Left ventricle myocardium inferior (tissue), 1 donor: Measurements from ENCODE around the gene DOHH. TPM values are rescaled to one million over a fixed set of nuclear protein-coding genes. Genes with fewer than 3 reads are reported as not detected.

Experiments used
- DNase-seq: peaks from one replicate; pipeline ENCODE4 v3.0.0-alpha.2; 2020
- H3K27ac ChIP-seq: fragments of 200-600 bp; replicated peaks from 2 replicates; pipeline ENCODE4 v1.8.0; 2021
- H3K27me3 ChIP-seq: fragments of 200-600 bp; 2 replicates; pipeline ENCODE4 v1.8.0; 2021; ENCODE audit warnings: low read depth
- H3K36me3 ChIP-seq: fragments of 200-600 bp; 2 replicates; pipeline ENCODE4 v1.8.0; 2021
- H3K4me1 ChIP-seq: fragments of 200-600 bp; 2 replicates; pipeline ENCODE4 v1.8.0; 2021
- H3K4me3 ChIP-seq: fragments of 200-600 bp; 2 replicates; pipeline ENCODE4 v1.8.0; 2021; ENCODE audit warnings: mild to moderate bottlenecking, moderate library complexity
- H3K9me3 ChIP-seq: fragments of 200-600 bp; replicated peaks from 2 replicates; pipeline ENCODE4 v1.8.0; 2021
- CTCF ChIP-seq: fragments of 200-600 bp; IDR thresholded peaks from 2 replicates; pipeline ENCODE4 v1.8.0; 2021; ENCODE audit warnings: antibody characterized with exemption, mild to moderate bottlenecking, borderline replicate concordance
- intact Hi-C: fragments of 100-400 bp; cut with micrococcal nuclease; formaldehyde crosslinking; loops from one replicate; pipeline ENCODE4 v1.11.0; 2022
- total RNA-seq: library from RNA; stranded (reverse); fragmentation: NEBNext Ultra II Directional; extraction: Animal tissue kit (Norgen Biotek cat#: 25700); gene quantifications from one replicate; pipeline ENCODE4 v1.2.1, GENCODE V29; 2021
- donor health status: DM: no; HTN: yes; CAD: no; lungs with severe emphysema.

The DOHH gene
- total RNA-seq, 1 donor from 2014 or later = 11.1 TPM

GRCh38 chr19:3520166-3521103 lies 20.0 kb upstream of the DOHH start:
- DNase-seq = no peak
- Histone ChIP-seq H3K4me3 (no peak overlapping the region), H3K4me1 (peaks cover 27% of the 10 kb centered on the region), H3K9me3 (no peaks in the 10 kb centered on the region), H3K27ac (no peak overlapping the region), H3K36me3 (peaks cover 30% of the 10 kb centered on the region), H3K27me3 (no peaks in the 10 kb centered on the region)
- TF ChIP-seq CTCF = no peak
- intact Hi-C loops = no loop called here

- peaks cover 35% of the 10 kb centered on the region for H3K4me1 ChIP-seq
- intact Hi-C loops = no loop called here
- H3K4me3 ChIP-seq = no peak overlapping the region
- DNase-seq = no peak
- no peaks in the 10 kb centered on the region for H3K27me3 ChIP-seq
- no peak for TF ChIP-seq CTCF
- no peaks in the 10 kb centered on the region for H3K9me3 ChIP-seq
- peaks cover 19% of the 10 kb centered on the region for H3K36me3 ChIP-seq
- H3K27ac ChIP-seq = no peak overlapping the region
Observed at GRCh38 chr19:3519126-3519525, 18.7 kb upstream of the DOHH start.

- peaks cover 38% of the 10 kb centered on the region for H3K4me1 ChIP-seq
- no peak overlapping the region for H3K27ac ChIP-seq
- H3K27me3 ChIP-seq = no peaks in the 10 kb centered on the region
- no peak for TF ChIP-seq CTCF
- peaks cover 14% of the 10 kb centered on the region for H3K36me3 ChIP-seq
- intact Hi-C loops = no loop called here
- H3K4me3 ChIP-seq = no peak overlapping the region
- H3K9me3 ChIP-seq = no peaks in the 10 kb centered on the region
- DNase-seq = no peak
Observed at GRCh38 chr19:3518659-3519058, 18.2 kb upstream of the DOHH start.

GRCh38 chr19:3518255-3518654 lies 17.8 kb upstream of the DOHH start:
- intact Hi-C loops = no loop called here
- no peak for TF ChIP-seq CTCF

GRCh38 chr19:3517638-3518037 lies 17.2 kb upstream of the DOHH start:
- Histone ChIP-seq H3K9me3 (no peaks in the 10 kb centered on the region), H3K4me3 (no peak overlapping the region), H3K36me3 (peaks cover 7% of the 10 kb centered on the region), H3K4me1 (peaks cover 48% of the 10 kb centered on the region), H3K27ac (no peak overlapping the region), H3K27me3 (no peaks in the 10 kb centered on the region)
- no peak for DNase-seq
- intact Hi-C loops = no loop called here
- TF ChIP-seq CTCF = no peak

More at GRCh38 chr19:3518255-3518654, 17.8 kb upstream of the DOHH start:
- H3K27ac ChIP-seq = no peak overlapping the region
- H3K4me3 ChIP-seq = no peak overlapping the region
- H3K4me1 ChIP-seq = peaks cover 42% of the 10 kb centered on the region
- no peaks in the 10 kb centered on the region for H3K27me3 ChIP-seq
- H3K36me3 ChIP-seq = peaks cover 10% of the 10 kb centered on the region
- no peaks in the 10 kb centered on the region for H3K9me3 ChIP-seq
- no peak for DNase-seq
